Neural progenitor cell (in vitro differentiated cells): ENCODE measurements around the gene TCTN1.

Experiments used
- EZH2 ChIP-seq: fragments of 200-600 bp; sonication (generic); IDR thresholded peaks from 2 replicates; pipeline ENCODE4 v1.6.1; 2017; ENCODE audit warnings: antibody characterized with exemption, mild to moderate bottlenecking, moderate library complexity
- EZH2phosphoT487 ChIP-seq: fragments of 200-600 bp; sonication (generic); IDR thresholded peaks from 2 replicates; pipeline ENCODE4 v1.6.1; 2017; ENCODE audit warnings: antibody characterized with exemption
- TF ChIP-seq, protein P1 (sequence below): fragments of 200-600 bp; sonication (generic); IDR thresholded peaks from 2 replicates; pipeline ENCODE4 v1.5.1; 2017; ENCODE audit warnings: antibody characterized with exemption, mild to moderate bottlenecking

DNA sequence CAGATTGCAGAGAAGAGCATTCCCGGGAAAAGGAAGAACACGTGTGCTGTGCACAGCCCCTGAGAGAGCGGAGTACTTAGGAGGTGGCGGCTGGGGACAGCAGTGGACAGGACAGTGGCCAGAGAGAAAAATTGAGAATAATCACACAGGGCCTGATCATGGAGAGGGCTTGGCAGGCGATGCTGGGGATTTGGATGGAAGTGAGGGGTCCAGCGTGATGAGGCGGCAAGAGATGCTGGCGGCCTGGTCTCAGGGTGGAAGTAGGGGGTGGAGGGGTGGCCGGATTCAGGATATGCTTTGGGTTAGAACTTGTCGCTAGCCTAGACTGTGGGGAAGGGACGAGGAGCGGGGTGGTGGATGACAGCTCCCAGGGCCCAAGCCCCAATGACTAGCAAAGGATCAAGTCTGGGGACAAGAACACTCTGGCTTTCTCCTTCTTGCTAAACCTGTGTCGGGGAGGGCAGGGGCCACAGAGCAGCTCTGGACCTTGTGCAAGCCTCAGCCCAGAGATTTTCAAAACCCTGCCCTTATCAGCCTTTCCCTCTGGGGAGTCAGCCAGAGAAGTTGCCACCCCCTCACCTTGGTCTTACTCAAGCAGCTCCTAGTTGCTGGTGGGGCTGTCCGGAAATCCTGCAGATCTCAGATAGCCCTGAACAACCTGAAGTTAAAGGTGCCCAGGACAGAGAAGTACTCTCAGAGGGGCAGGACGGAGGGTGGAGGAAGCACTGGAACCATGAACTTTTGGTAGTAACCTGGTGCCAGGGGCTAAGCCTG lies 73.7 kb downstream of the TCTN1 start:
- TF ChIP-seq, protein P1, sequence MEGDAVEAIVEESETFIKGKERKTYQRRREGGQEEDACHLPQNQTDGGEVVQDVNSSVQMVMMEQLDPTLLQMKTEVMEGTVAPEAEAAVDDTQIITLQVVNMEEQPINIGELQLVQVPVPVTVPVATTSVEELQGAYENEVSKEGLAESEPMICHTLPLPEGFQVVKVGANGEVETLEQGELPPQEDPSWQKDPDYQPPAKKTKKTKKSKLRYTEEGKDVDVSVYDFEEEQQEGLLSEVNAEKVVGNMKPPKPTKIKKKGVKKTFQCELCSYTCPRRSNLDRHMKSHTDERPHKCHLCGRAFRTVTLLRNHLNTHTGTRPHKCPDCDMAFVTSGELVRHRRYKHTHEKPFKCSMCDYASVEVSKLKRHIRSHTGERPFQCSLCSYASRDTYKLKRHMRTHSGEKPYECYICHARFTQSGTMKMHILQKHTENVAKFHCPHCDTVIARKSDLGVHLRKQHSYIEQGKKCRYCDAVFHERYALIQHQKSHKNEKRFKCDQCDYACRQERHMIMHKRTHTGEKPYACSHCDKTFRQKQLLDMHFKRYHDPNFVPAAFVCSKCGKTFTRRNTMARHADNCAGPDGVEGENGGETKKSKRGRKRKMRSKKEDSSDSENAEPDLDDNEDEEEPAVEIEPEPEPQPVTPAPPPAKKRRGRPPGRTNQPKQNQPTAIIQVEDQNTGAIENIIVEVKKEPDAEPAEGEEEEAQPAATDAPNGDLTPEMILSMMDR = no peak
- TF ChIP-seq EZH2 (peak; percentile 2), EZH2phosphoT487 (no peak)
